ENCODE data around the gene SMARCA2.

GRCh38 chr9:2000314-2000713 lies 14.8 kb upstream of the SMARCA2 start:
- no peak for TF ChIP-seq POLR2AphosphoS5 (IDR thresholded peaks at IDR 0.05; ENCODE audit: borderline replicate concordance, low read depth, low read length)
- no peak for TF ChIP-seq EZH2 (IDR thresholded peaks at IDR 0.05)
